Left ventricle myocardium inferior (tissue), 1 donor: ENCODE results near the gene PITPNC1. TPM values are rescaled to one million over a fixed set of nuclear protein-coding genes. Genes with fewer than 3 reads are reported as not detected.
A peak's percentile ranks its signal among the peaks of the same experiment; 100 is the strongest.
"Not testable (repeated sequence)": the region's sequence is repeated elsewhere in the genome, so short reads cannot be mapped to it uniquely, and the experiment has no call there.

Source experiments
- DNase-seq: peaks from one replicate; pipeline ENCODE4 v3.0.0-alpha.2; 2020
- H3K27ac ChIP-seq: fragments of 200-600 bp; replicated peaks from 2 replicates; pipeline ENCODE4 v1.8.0; 2021
- H3K27me3 ChIP-seq: fragments of 200-600 bp; 2 replicates; pipeline ENCODE4 v1.8.0; 2021; ENCODE audit warnings: low read depth
- H3K36me3 ChIP-seq: fragments of 200-600 bp; 2 replicates; pipeline ENCODE4 v1.8.0; 2021
- H3K4me1 ChIP-seq: fragments of 200-600 bp; 2 replicates; pipeline ENCODE4 v1.8.0; 2021
- H3K4me3 ChIP-seq: fragments of 200-600 bp; 2 replicates; pipeline ENCODE4 v1.8.0; 2021; ENCODE audit warnings: mild to moderate bottlenecking, moderate library complexity
- H3K9me3 ChIP-seq: fragments of 200-600 bp; replicated peaks from 2 replicates; pipeline ENCODE4 v1.8.0; 2021
- CTCF ChIP-seq: fragments of 200-600 bp; IDR thresholded peaks from 2 replicates; pipeline ENCODE4 v1.8.0; 2021; ENCODE audit warnings: antibody characterized with exemption, mild to moderate bottlenecking, borderline replicate concordance
- intact Hi-C: fragments of 100-400 bp; cut with micrococcal nuclease; formaldehyde crosslinking; loops from one replicate; pipeline ENCODE4 v1.11.0; 2022
- total RNA-seq: library from RNA; stranded (reverse); fragmentation: NEBNext Ultra II Directional; extraction: Animal tissue kit (Norgen Biotek cat#: 25700); gene quantifications from one replicate; pipeline ENCODE4 v1.2.1, GENCODE V29; 2021
- donor health status: DM: no; HTN: yes; CAD: no; lungs with severe emphysema.

PITPNC1 gene
- total RNA-seq, 1 donor from 2014 or later: 8.1 TPM

- Histone ChIP-seq H3K27me3 (no peaks in the 10 kb centered on the region), H3K9me3 (peaks cover 4% of the 10 kb centered on the region), H3K27ac (no peak overlapping the region), H3K4me1 (peaks cover 27% of the 10 kb centered on the region), H3K4me3 (no peak overlapping the region), H3K36me3 (no peaks in the 10 kb centered on the region)
- DNase-seq: no peak
- intact Hi-C loops: loop anchor here (10.0 kb wide), 1 partner anchor 210 kb away; no protein-coding TSS in a partner anchor
- TF ChIP-seq CTCF: no peak
Measured at GRCh38 chr17:67414559-67414958, 37.5 kb downstream of the PITPNC1 start.

GRCh38 chr17:67415291-67415690, 38.2 kb downstream of the PITPNC1 start:
- no peak overlapping the region for H3K27ac ChIP-seq
- no peak for TF ChIP-seq CTCF

GRCh38 chr17:67417507-67417906, 40.4 kb downstream of the PITPNC1 start:
- no peaks in the 10 kb centered on the region for H3K36me3 ChIP-seq
- TF ChIP-seq CTCF: no peak
- no peak overlapping the region for H3K27ac ChIP-seq
- H3K9me3 ChIP-seq: peaks cover 4% of the 10 kb centered on the region
- peaks cover 36% of the 10 kb centered on the region for H3K4me1 ChIP-seq
- no peak for DNase-seq
- H3K4me3 ChIP-seq: no peak overlapping the region
- intact Hi-C loops: loop anchor here (10.0 kb wide), 1 partner anchor 207 kb away; no protein-coding TSS in a partner anchor
- H3K27me3 ChIP-seq: no peaks in the 10 kb centered on the region

More at GRCh38 chr17:67415291-67415690, 38.2 kb downstream of the PITPNC1 start:
- H3K4me3 ChIP-seq: no peak overlapping the region
- intact Hi-C loops: loop anchor here (10.0 kb wide), 1 partner anchor 210 kb away; no protein-coding TSS in a partner anchor
- H3K27me3 ChIP-seq: no peaks in the 10 kb centered on the region
- peaks cover 4% of the 10 kb centered on the region for H3K9me3 ChIP-seq
- no peaks in the 10 kb centered on the region for H3K36me3 ChIP-seq
- no peak for DNase-seq
- H3K4me1 ChIP-seq: peaks cover 35% of the 10 kb centered on the region

GRCh38 chr17:67420994-67421393, 43.9 kb downstream of the PITPNC1 start:
- peak overlapping the region; percentile 87 for H3K27ac ChIP-seq
- H3K4me1 ChIP-seq: peaks cover 37% of the 10 kb centered on the region
- H3K4me3 ChIP-seq: no peak overlapping the region
- TF ChIP-seq CTCF: no peak
- intact Hi-C loops: no loop called here
- no peaks in the 10 kb centered on the region for H3K9me3 ChIP-seq
- no peaks in the 10 kb centered on the region for H3K36me3 ChIP-seq
- no peaks in the 10 kb centered on the region for H3K27me3 ChIP-seq
- DNase-seq: no peak

GRCh38 chr17:67421869-67422273, 44.8 kb downstream of the PITPNC1 start:
- H3K4me3 ChIP-seq: no peak overlapping the region
- no peak for TF ChIP-seq CTCF
- peaks cover 37% of the 10 kb centered on the region for H3K4me1 ChIP-seq
- peak overlapping the region; percentile 87 for H3K27ac ChIP-seq
- no peak for DNase-seq
- no peaks in the 10 kb centered on the region for H3K9me3 ChIP-seq
- H3K27me3 ChIP-seq: no peaks in the 10 kb centered on the region
- no peaks in the 10 kb centered on the region for H3K36me3 ChIP-seq
- intact Hi-C loops: no loop called here

- intact Hi-C loops, H3K9me3 ChIP-seq, H3K4me3 ChIP-seq, H3K36me3 ChIP-seq, H3K27me3 ChIP-seq, DNase-seq: not testable (repeated sequence)
- Histone ChIP-seq H3K4me1 (peaks cover 40% of the 10 kb centered on the region), H3K27ac (peak overlapping the region; percentile 87)
Measured at GRCh38 chr17:67422296-67422695, 45.2 kb downstream of the PITPNC1 start.
